Central memory CD8-positive, alpha-beta T cell (primary cell): Measurements from ENCODE around the gene PALM3.

Experiments
- ATAC-seq: fragments of 150-1000 bp; cut with Tn5 transposase; replicated peaks from 2 replicates; pipeline ENCODE4 v1.10.0; 2022; ENCODE audit warnings: mild to moderate bottlenecking, moderate FRiP score, moderate number of reproducible peaks; ENCODE audit not compliant: poor library complexity, severe bottlenecking; ENCODE audit errors: extremely low read depth
- DNase-seq, 2 donors: peaks; one replicate each; pipeline ENCODE4 v3.0.0; 2021; ENCODE audit warnings: low spot score in 2 of 2
- H3K27ac Mint-ChIP-seq: one replicate; pipeline ENCODE4 v1.8.0; 2022; ENCODE audit warnings: low read depth, mild to moderate bottlenecking, moderate library complexity, mixed read lengths
- H3K27me3 Mint-ChIP-seq: one replicate; pipeline ENCODE4 v1.8.0; 2022; ENCODE audit warnings: mixed read lengths
- H3K36me3 Mint-ChIP-seq: one replicate; pipeline ENCODE4 v1.8.0; 2022; ENCODE audit warnings: mild to moderate bottlenecking, moderate library complexity, mixed read lengths; ENCODE audit not compliant: insufficient read depth
- H3K4me1 Mint-ChIP-seq: one replicate; pipeline ENCODE4 v1.8.0; 2022; ENCODE audit warnings: mixed read lengths
- H3K4me3 Mint-ChIP-seq: one replicate; pipeline ENCODE4 v1.8.0; 2022; ENCODE audit warnings: mild to moderate bottlenecking, moderate library complexity, mixed read lengths
- H3K9me3 Mint-ChIP-seq: one replicate; pipeline ENCODE4 v1.8.0; 2022; ENCODE audit warnings: mixed read lengths

Gene PALM3

DNA sequence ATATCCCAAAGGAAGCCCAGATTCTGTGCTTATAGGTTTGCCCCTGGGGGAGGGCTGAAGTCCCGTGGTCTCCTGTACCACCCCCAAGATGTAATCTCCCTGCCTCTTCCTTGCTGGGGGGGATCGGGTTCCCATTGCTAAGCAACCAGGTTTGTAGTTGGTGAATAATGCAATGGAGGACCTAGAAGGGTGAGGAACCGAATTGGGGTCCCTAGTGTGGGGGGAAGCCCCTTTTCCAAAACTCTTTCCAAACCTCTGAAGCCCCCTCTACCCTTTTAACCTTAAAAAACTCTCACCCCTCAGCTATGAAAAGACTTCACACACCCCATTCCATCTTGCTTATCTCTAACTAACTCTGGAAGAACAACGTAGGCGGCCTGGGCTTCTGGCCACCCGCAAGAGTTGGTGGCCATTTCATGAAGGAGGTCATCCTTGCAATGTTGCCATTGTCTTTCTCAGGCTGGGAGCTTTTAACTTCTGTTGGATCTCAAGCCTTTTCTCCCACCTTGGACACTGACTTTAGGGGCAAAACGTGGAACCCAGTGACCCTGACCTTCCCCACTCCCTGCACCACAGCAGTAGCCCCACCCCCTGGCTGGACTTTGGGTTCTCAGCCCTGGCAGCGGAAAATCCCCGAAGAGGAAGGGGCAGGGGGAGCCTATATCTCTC lies 661 bp downstream of the PALM3 start:
- Mint-ChIP-seq H3K9me3 (no peaks in the 10 kb centered on the region), H3K4me1 (peaks cover 16% of the 10 kb centered on the region), H3K36me3 (peaks cover 2% of the 10 kb centered on the region), H3K27me3 (peaks cover 48% of the 10 kb centered on the region), H3K4me3 (no peak overlapping the region), H3K27ac (no peak overlapping the region)
- ATAC-seq (no peak), DNase-seq (no peak)

DNA sequence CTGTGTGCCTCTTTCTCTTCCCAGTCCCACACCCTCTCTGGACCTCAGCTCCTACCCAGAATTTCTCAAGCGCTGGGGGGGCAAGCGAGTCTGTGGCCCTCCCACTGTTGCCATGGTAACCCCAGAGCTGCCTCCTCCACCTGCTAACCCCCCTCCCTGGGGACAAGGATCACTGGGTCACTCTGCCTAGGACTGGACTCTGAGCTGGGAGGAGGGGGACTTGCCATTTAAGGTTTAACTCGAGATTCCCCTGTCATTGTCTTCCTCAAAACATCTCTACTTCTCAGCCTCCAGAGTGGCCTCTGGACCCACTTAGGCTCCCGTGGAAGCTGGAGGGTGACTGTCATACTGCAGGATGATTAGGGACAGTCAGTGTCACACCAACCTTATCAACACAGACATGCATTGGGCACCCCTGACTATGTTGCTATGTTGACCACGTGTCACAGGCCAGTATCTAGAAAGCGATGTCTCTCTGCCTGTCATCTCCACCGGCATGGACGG lies 2.2 kb downstream of the PALM3 start:
- Mint-ChIP-seq H3K36me3 (peaks cover 3% of the 10 kb centered on the region), H3K4me3 (no peak overlapping the region), H3K4me1 (peaks cover 26% of the 10 kb centered on the region), H3K27me3 (peaks cover 42% of the 10 kb centered on the region), H3K9me3 (no peaks in the 10 kb centered on the region), H3K27ac (no peak overlapping the region)
- ATAC-seq (no peak), DNase-seq (no peak)

DNA sequence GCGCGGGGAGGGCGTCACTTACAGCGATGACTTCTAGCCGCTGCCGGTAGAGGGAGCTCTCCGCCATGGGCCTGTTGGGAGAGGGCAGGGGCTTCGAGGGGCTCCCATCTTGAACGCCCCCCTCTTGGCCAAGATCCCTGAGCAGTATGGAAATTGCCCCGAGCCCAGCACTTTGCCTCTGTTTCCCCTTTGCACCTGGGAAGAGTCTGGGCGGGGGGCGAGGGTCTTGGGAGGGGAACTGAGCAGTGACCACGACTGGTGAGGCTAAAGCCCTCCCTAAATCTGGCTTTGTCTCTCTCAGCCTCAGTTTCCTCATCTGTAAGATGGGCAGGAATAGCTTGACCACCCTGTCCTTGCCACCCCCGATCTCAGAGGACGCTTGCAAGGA lies 2.8 kb downstream of the PALM3 start:
- Mint-ChIP-seq H3K27ac (no peak overlapping the region), H3K9me3 (no peaks in the 10 kb centered on the region), H3K4me1 (peaks cover 27% of the 10 kb centered on the region), H3K4me3 (peak overlapping the region; percentile 60), H3K27me3 (peaks cover 42% of the 10 kb centered on the region), H3K36me3 (peaks cover 3% of the 10 kb centered on the region)
- DNase-seq (peak in 1 of 2 donors; percentile 49), ATAC-seq (no peak)

DNA sequence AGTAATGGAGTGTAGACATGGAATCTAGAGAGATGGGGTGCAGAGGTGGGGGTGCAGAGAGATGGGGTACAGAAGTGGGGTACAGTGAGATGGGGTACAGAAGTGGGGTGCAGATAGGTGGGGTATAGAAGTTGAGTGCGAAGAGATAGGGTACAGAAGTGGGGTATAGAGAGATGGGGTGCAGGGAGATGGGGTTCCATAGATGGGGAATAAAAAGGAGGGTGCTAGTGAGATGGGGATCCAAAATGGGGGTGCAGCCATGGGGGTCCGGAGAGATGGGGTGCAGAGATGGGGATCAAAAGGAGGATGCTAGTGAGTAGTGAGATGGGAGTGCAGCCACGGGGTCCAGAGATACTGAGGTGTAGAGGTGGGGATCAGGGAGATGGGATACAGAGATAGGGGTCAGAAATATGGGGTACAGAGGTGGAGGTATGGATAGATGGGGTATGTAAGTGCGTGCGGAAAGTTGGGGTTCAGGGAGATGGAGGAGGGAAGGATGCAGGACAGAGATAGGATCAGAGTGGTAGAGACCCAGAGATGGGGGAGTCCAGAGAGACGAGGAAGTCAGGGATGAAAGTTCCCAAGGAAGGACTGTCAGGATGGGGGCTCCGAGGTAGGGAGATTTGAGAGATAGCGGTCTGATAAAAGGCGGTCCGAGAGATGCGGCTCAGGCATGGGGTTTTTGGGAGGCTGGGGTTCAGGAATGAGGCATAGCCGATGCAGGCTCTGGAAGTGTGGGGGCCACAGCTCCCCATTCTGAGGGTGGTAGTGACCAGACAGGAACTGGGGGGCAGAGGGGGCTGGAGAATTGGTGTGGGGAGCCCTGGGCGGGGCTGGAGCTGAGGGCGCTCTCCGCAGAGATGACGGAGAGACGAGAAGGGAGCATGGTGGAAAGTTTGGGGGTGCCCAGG lies 3.4 kb downstream of the PALM3 start:
- H3K4me1 Mint-ChIP-seq, result peaks cover 27% of the 10 kb centered on the region
- no peak overlapping the region for H3K27ac Mint-ChIP-seq
- DNase-seq (no peak), ATAC-seq (no peak)
- H3K27me3 Mint-ChIP-seq, result peaks cover 42% of the 10 kb centered on the region
- H3K9me3 Mint-ChIP-seq, result no peaks in the 10 kb centered on the region
- H3K36me3 Mint-ChIP-seq, result peaks cover 3% of the 10 kb centered on the region
- peak overlapping the region; percentile 60 for H3K4me3 Mint-ChIP-seq

DNA sequence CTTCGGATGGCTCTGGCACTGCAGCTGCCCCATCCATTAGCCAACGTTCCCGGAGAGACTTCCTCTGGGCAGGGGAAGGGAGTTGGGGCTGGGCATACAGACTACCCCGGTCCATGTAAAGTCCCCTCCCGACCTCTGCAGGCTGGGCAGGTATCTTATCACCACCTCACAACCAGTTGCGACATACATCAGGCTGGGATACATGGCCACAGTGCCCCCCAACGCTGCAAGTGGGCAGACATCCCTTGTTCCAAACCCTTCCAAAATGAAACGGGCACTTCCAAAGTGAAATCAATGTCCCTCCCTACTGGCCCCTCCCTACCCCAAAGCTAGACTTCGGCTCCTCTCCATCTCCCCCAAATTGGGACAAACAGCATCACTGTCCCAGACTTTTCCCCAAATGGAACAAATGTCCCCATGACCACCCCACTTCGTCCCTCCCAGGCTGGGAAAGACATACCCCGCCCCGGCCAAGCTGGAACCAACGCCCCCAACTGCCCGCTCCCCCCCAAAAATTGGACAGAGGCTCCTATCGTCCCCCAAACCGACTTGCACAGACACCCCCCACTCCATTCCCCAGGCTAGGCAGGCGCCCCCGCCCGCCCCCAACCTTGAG lies 5.0 kb downstream of the PALM3 start:
- peak overlapping the region; percentile 45 for H3K4me3 Mint-ChIP-seq
- peaks cover 27% of the 10 kb centered on the region for H3K4me1 Mint-ChIP-seq
- peaks cover 42% of the 10 kb centered on the region for H3K27me3 Mint-ChIP-seq
- H3K9me3 Mint-ChIP-seq, result no peaks in the 10 kb centered on the region
- H3K36me3 Mint-ChIP-seq, result peaks cover 13% of the 10 kb centered on the region
- no peak for DNase-seq
- no peak for ATAC-seq
- H3K27ac Mint-ChIP-seq, result no peak overlapping the region

DNA sequence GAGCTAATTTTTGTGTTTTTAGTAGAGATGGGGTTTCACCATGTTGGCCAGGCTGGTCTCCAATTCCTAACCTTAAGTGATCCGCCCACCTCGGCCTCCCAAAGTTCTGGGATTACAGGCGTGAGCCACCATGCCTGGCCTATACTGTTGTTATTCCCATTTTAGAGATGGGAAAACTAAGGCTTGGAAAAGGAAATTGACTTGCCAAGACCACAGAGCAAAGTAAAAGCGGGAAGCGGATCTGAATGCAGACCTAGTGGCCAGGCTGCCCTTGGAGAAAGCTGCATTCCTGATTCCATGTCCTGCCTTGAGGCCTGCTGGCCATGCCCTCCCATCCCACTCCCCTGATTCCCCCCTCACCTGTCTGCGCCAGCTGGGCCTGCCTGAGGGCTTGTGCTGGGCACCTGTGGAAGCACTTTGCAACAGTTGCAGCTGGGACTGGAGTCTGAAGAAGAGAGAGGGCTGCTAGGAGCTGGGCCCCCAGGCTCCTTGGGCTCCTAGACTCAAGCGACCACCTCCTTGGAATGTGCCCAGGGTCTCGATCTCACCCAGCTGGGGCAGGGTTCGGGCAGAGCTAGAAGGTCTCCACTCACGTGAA lies 5.7 kb downstream of the PALM3 start:
- DNase-seq (no peak), ATAC-seq (no peak)
- Mint-ChIP-seq H3K9me3 (no peaks in the 10 kb centered on the region), H3K27me3 (peaks cover 37% of the 10 kb centered on the region), H3K4me3 (peak overlapping the region; percentile 45), H3K4me1 (peaks cover 27% of the 10 kb centered on the region), H3K27ac (no peak overlapping the region), H3K36me3 (peaks cover 16% of the 10 kb centered on the region)

DNA sequence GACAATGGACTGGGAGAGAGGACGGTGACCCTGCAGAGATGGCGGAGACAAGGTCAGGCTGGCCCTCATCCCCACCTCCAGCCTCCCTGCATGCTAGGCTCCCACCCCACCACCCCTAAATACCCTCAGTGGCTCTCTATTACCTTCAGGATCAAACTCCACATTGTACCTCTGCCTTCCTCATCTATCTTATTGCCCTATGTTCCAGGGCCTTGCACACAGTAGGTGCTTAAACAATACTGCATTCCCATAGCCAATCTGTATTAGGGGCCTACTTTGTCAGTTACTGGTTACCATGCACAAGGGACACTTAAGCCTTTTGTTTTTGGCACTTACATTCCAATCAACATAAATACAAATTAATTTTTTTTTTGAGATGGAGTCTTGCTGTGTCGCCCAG lies 6.5 kb downstream of the PALM3 start:
- peaks cover 29% of the 10 kb centered on the region for H3K27me3 Mint-ChIP-seq

DNA sequence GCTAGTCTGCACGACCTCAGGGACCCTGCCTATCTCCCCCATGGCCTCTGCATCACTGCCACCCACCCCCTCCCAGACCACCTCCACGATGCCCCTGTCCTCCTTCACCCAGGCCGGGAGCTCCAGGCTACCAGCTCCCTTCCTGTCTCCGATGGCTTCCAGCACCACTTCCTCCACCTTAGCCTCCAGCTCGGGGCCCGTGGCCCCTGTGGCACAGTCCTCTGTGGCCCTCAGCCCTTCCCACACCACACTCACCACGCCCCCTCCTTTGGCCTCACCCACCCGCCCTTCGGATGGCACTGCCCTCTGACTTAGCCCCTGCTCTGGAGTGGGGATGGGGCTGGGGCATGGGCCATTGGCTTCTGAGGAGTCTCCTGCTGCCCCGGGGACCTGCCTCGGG lies 7.2 kb downstream of the PALM3 start:
- H3K4me3 Mint-ChIP-seq, result no peak overlapping the region
- H3K27me3 Mint-ChIP-seq, result peaks cover 22% of the 10 kb centered on the region
- peak overlapping the region; percentile 58 for H3K27ac Mint-ChIP-seq
- peaks cover 27% of the 10 kb centered on the region for H3K4me1 Mint-ChIP-seq
- no peaks in the 10 kb centered on the region for H3K9me3 Mint-ChIP-seq
- DNase-seq, result no peak
- ATAC-seq, result no peak
- peaks cover 29% of the 10 kb centered on the region for H3K36me3 Mint-ChIP-seq

More for the DNA sequence above, 6.5 kb downstream of the PALM3 start:
- ATAC-seq (no peak), DNase-seq (no peak)
- H3K9me3 Mint-ChIP-seq, result no peaks in the 10 kb centered on the region
- H3K27ac Mint-ChIP-seq, result no peak overlapping the region
- H3K4me3 Mint-ChIP-seq, result no peak overlapping the region
- peaks cover 22% of the 10 kb centered on the region for H3K36me3 Mint-ChIP-seq
- peaks cover 27% of the 10 kb centered on the region for H3K4me1 Mint-ChIP-seq

DNA sequence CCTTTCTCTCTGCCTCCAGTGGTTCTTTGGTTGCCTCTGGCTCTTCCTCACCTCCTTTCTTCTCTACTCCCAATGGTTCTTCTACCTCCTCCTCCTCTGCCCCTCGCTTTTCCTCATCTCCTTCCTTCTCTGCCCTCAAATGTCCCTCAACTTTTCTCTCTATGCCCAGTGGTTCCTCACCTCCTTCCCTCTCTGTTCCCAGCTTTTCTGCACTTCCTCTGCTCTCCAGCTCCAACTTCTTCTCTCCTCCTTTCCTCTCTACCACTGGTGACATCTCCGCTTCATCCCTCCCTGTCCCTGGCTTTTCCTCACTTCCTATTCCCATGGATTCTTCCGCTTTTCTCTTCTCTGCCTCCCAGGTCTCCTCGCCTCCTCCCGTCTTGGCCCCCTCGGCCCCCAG lies 7.8 kb downstream of the PALM3 start:
- peaks cover 25% of the 10 kb centered on the region for H3K4me1 Mint-ChIP-seq
- ATAC-seq (no peak), DNase-seq (no peak)
- H3K9me3 Mint-ChIP-seq, result no peaks in the 10 kb centered on the region
- H3K27ac Mint-ChIP-seq, result peak overlapping the region; percentile 58
- peaks cover 16% of the 10 kb centered on the region for H3K27me3 Mint-ChIP-seq
- peaks cover 35% of the 10 kb centered on the region for H3K36me3 Mint-ChIP-seq
- H3K4me3 Mint-ChIP-seq, result no peak overlapping the region

DNA sequence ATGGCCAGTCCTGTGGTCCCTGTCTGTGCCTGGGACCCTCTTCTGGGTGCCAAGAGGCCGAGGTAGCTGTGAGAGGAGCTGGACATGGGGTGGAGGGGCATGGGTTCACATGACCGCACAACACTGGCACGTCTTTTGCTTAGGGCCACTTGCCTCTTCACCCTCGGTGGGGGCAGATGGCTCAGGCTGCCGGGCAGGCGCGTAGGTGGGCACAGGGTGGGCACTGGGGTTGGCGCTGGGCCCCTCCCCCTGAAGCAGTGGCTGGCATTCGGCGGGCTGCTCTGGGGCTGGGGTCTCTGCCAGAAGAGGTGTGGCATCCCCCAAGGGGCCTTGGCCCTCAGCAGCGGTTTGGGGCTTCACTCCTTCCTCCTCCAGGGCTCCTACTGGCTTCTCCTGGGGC lies 8.4 kb downstream of the PALM3 start:
- DNase-seq (no peak), ATAC-seq (no peak)
- Mint-ChIP-seq H3K27ac (peak overlapping the region; percentile 58), H3K4me3 (no peak overlapping the region), H3K4me1 (peaks cover 23% of the 10 kb centered on the region), H3K36me3 (peaks cover 41% of the 10 kb centered on the region), H3K27me3 (peaks cover 10% of the 10 kb centered on the region), H3K9me3 (no peaks in the 10 kb centered on the region)

DNA sequence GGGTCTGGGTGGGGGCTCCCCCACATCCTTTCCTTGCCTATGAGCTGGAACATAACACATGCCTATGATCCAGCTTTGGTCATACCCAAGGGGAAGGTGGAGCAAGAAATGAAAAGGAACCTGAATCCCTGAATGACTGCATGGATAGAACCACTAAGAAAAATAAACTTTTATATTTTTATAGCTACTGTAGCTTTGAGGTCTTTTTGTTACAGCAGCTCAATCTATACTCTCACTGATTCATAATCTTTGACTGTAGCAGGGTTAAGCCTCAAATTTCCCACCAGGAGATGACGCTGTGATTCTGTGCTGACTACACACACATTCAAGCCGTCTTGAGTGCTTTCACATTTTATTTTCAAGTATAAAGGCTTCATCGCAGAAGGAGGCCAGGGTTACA lies 8.8 kb downstream of the PALM3 start:
- DNase-seq (no peak), ATAC-seq (no peak)
- peaks cover 21% of the 10 kb centered on the region for H3K4me1 Mint-ChIP-seq
- H3K27ac Mint-ChIP-seq, result peak overlapping the region; percentile 44
- H3K9me3 Mint-ChIP-seq, result no peaks in the 10 kb centered on the region
- H3K4me3 Mint-ChIP-seq, result no peak overlapping the region
- peaks cover 43% of the 10 kb centered on the region for H3K36me3 Mint-ChIP-seq
- peaks cover 5% of the 10 kb centered on the region for H3K27me3 Mint-ChIP-seq

DNA sequence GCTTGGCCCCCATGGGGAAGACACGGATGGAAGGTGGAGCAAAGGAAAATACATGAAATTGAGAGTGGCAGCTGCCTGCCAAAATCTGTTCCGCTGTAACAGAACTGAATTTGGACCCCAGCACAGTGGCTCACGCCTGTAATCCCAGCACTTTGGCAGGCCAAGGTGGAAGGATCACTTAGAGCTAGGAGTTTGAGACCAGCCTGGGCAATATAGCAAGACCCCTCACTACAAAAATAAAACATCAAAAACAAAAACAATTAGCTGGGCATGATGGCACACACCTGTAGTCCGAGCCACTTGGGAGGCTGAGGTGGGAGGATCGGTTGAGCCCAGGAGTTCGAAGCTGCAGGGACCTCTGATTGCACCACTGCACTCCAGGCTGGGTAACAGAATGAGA lies 9.4 kb downstream of the PALM3 start:
- no peaks in the 10 kb centered on the region for H3K9me3 Mint-ChIP-seq
- H3K36me3 Mint-ChIP-seq, result peaks cover 48% of the 10 kb centered on the region
- H3K27ac Mint-ChIP-seq, result peak overlapping the region; percentile 44
- no peaks in the 10 kb centered on the region for H3K27me3 Mint-ChIP-seq
- ATAC-seq (no peak), DNase-seq (no peak)
- H3K4me3 Mint-ChIP-seq, result no peak overlapping the region
- H3K4me1 Mint-ChIP-seq, result peaks cover 17% of the 10 kb centered on the region
